CD4-positive, alpha-beta T cell (primary cell): ENCODE results near the gene TUBB2B. TPM values are rescaled to one million over a fixed set of nuclear protein-coding genes. Genes with fewer than 3 reads are reported as not detected.

ENCODE experiments used
- ATAC-seq: fragments of 200-7000 bp; cut with Tn5 transposase; one replicate; pipeline ENCODE4 v1.10.0; 2022; ENCODE audit warnings: mild to moderate bottlenecking; ENCODE audit not compliant: poor library complexity
- CTCF ChIA-PET: fragments of 350-600 bp; sonication (Branson Sonifier 250); formaldehyde crosslinking; loops from one replicate; lab custom pipeline; 2021; ENCODE audit warnings: antibody characterized with exemption, inconsistent platforms; lab: Charles Lee
- POLR2A ChIA-PET: fragments of 350-600 bp; sonication (Branson Sonifier 250); formaldehyde crosslinking; loops from one replicate; lab custom pipeline; 2021; ENCODE audit warnings: antibody characterized with exemption, inconsistent platforms; lab: Charles Lee
- DNase-seq, 14 experiments: peaks; one replicate each; pipeline ENCODE4 v3.0.0-alpha.2; 2013 to 2020; ENCODE audit warnings: mixed read lengths in 2 of 14
- H3K27ac ChIP-seq, 2 donors: one replicate each; pipeline versions ENCODE4 v1.5.1 to v1.7.0; 2013; ENCODE audit warnings: low read length in 2 of 2, low read depth in 1 of 2, mild to moderate bottlenecking in 1 of 2
- H3K27me3 ChIP-seq, 2 experiments: 1 replicate in 1 of 2; 2 replicates in 1 of 2; pipeline versions ENCODE4 v1.6.1 to v1.7.0; 2013; ENCODE audit warnings: low read length in 2 of 2, control low read depth in 1 of 2, mild to moderate bottlenecking in 1 of 2, moderate library complexity in 1 of 2; ENCODE audit not compliant: insufficient read depth in 2 of 2, control insufficient read depth in 1 of 2
- H3K36me3 ChIP-seq: one replicate; pipeline ENCODE4 v1.6.1; 2013; ENCODE audit warnings: low read length, control low read depth; ENCODE audit not compliant: insufficient read depth
- H3K4me1 ChIP-seq: one replicate; pipeline ENCODE4 v1.6.1; 2013; ENCODE audit warnings: low read length, control low read depth; ENCODE audit not compliant: insufficient read depth
- H3K4me3 ChIP-seq: one replicate; pipeline ENCODE4 v1.5.1; 2013; ENCODE audit warnings: mild to moderate bottlenecking, low read length, moderate library complexity
- H3K9me3 ChIP-seq, 2 experiments: 1 replicate in 1 of 2; 2 replicates in 1 of 2; pipeline versions ENCODE4 v1.6.1 to v1.7.0; 2013; ENCODE audit warnings: low read length in 2 of 2, mild to moderate bottlenecking in 2 of 2, control low read depth in 1 of 2, moderate library complexity in 1 of 2; ENCODE audit not compliant: control insufficient read depth in 1 of 2, insufficient read depth in 1 of 2
- H3K27ac Mint-ChIP-seq: one replicate; pipeline ENCODE4 v1.8.0; 2020; ENCODE audit warnings: mixed read lengths
- H3K27me3 Mint-ChIP-seq: one replicate; pipeline ENCODE4 v1.8.0; 2021; ENCODE audit warnings: mixed read lengths
- H3K36me3 Mint-ChIP-seq: one replicate; pipeline ENCODE4 v1.8.0; 2021; ENCODE audit warnings: low read depth, mixed read lengths
- H3K4me1 Mint-ChIP-seq: one replicate; pipeline ENCODE4 v1.8.0; 2021; ENCODE audit warnings: low read depth, mixed read lengths
- H3K4me3 Mint-ChIP-seq: one replicate; pipeline ENCODE4 v1.8.0; 2020; ENCODE audit warnings: mild to moderate bottlenecking, mixed read lengths
- H3K9me3 Mint-ChIP-seq: one replicate; pipeline ENCODE4 v1.8.0; 2020; ENCODE audit warnings: mixed read lengths
- CTCF ChIP-seq: fragments of 200-600 bp; IDR thresholded peaks from one replicate; pipeline ENCODE4 v1.8.0; 2022; ENCODE audit warnings: antibody characterized with exemption, mild to moderate bottlenecking
- intact Hi-C, 2 experiments: fragments of 100-400 bp; cut with DNase I in 1 of 2; cut with micrococcal nuclease in 1 of 2; formaldehyde crosslinking; loops; one replicate each; pipeline versions ENCODE4 v1.15.1 to v1.9.0; 2023 to 2025; cut with DNase I, micrococcal nuclease
- total RNA-seq, 174 experiments: library from RNA in 2 of 174; stranded (reverse) in 2 of 174; gene quantifications; one replicate each; pipeline ENCODE4 v1.2.3 and lab custom pipeline; 2021 to 2026

TUBB2B gene
- total RNA-seq, 2 experiments from 2014 or later, result not detected

- CTCF ChIA-PET, result interaction anchor here (1.4 kb wide), 1 partner anchor 729 kb away, joined by 3 read pairs; no protein-coding TSS in a partner anchor
- Mint-ChIP-seq H3K4me1 (peaks cover 54% of the 10 kb centered on the region), H3K27me3 (no peaks in the 10 kb centered on the region), H3K27ac (peak overlapping the region; percentile 68), H3K9me3 (no peaks in the 10 kb centered on the region), H3K4me3 (peak overlapping the region; percentile 96), H3K36me3 (peaks cover 36% of the 10 kb centered on the region)
- DNase-seq, result no peak
- intact Hi-C loops, result loop anchor here (5.0 to 10.0 kb wide), 2 partner anchors 756 to 873 kb away; partner anchors contain the start of gene ECI2 (in 1 of the 2)
- Histone ChIP-seq H3K4me3 (no peak overlapping the region), H3K27ac (no peak overlapping the region), H3K4me1 (peaks cover 62% of the 10 kb centered on the region), H3K27me3 (no peaks in the 10 kb centered on the region), H3K9me3 (no peaks in the 10 kb centered on the region), H3K36me3 (peaks cover 35% of the 10 kb centered on the region)
- no peak for TF ChIP-seq CTCF
- POLR2A ChIA-PET, result no interaction called here
- ATAC-seq, result no peak
Measured at GRCh38 chr6:3261518-3261820, 34.0 kb upstream of the TUBB2B start.

GRCh38 chr6:3260772-3261517, 33.5 kb upstream of the TUBB2B start:
- POLR2A ChIA-PET, result no interaction called here
- DNase-seq (no peak), ATAC-seq (no peak)
- CTCF ChIA-PET, result interaction anchor here (1.4 to 2.1 kb wide), 2 partner anchors 10 to 730 kb away, joined by 3 to 10 read pairs; no protein-coding TSS in a partner anchor
- intact Hi-C loops, result loop anchor here (5.0 to 10.0 kb wide), 2 partner anchors 756 to 874 kb away; partner anchors contain the start of gene ECI2 (in 1 of the 2)
- Histone ChIP-seq H3K4me3 (no peak overlapping the region), H3K27me3 (no peaks in the 10 kb centered on the region), H3K4me1 (peaks cover 58% of the 10 kb centered on the region), H3K27ac (no peak overlapping the region), H3K36me3 (peaks cover 30% of the 10 kb centered on the region), H3K9me3 (no peaks in the 10 kb centered on the region)
- TF ChIP-seq CTCF, result no peak
- Mint-ChIP-seq H3K4me1 (peaks cover 50% of the 10 kb centered on the region), H3K9me3 (no peaks in the 10 kb centered on the region), H3K4me3 (peak overlapping the region; percentile 96), H3K27ac (peak overlapping the region; percentile 68), H3K36me3 (peaks cover 32% of the 10 kb centered on the region), H3K27me3 (no peaks in the 10 kb centered on the region)

GRCh38 chr6:3260296-3260695, 32.8 kb upstream of the TUBB2B start:
- TF ChIP-seq CTCF, result no peak
- Histone ChIP-seq H3K4me1 (peaks cover 54% of the 10 kb centered on the region), H3K27me3 (no peaks in the 10 kb centered on the region), H3K4me3 (no peak overlapping the region), H3K27ac (no peak overlapping the region), H3K9me3 (no peaks in the 10 kb centered on the region), H3K36me3 (peaks cover 26% of the 10 kb centered on the region)
- Mint-ChIP-seq H3K27ac (peak overlapping the region; percentile 92), H3K9me3 (no peaks in the 10 kb centered on the region), H3K36me3 (peaks cover 32% of the 10 kb centered on the region), H3K4me3 (peak overlapping the region; percentile 96), H3K4me1 (peaks cover 50% of the 10 kb centered on the region), H3K27me3 (no peaks in the 10 kb centered on the region)
- ChIA-PET CTCF (interaction anchor here (1.4 to 2.1 kb wide), 3 partner anchors 9 to 761 kb away, joined by 3 to 10 read pairs (median 6); a partner anchor contains a TSS), POLR2A (interaction anchor here (1.4 to 1.6 kb wide), 5 partner anchors 28 to 761 kb away, joined by 3 to 10 read pairs (median 4); partner anchors contain the start of gene WRNIP1)
- DNase-seq (no peak), ATAC-seq (no peak)
- intact Hi-C loops, result loop anchor here (5.0 to 10.0 kb wide), 2 partner anchors 757 to 875 kb away; partner anchors contain the start of gene ECI2 (in 1 of the 2)
